NCI-H2107 (cell line): ENCODE data around the gene CDK5RAP3.
"Not testable (repeated sequence)": the region's sequence is repeated elsewhere in the genome, so short reads cannot be mapped to it uniquely, and the experiment has no call there.

Experiments used
- DNase-seq: peaks from one replicate; lab custom pipeline; 2025; lab: John Stamatoyannopoulos, UW

Gene CDK5RAP3

DNA sequence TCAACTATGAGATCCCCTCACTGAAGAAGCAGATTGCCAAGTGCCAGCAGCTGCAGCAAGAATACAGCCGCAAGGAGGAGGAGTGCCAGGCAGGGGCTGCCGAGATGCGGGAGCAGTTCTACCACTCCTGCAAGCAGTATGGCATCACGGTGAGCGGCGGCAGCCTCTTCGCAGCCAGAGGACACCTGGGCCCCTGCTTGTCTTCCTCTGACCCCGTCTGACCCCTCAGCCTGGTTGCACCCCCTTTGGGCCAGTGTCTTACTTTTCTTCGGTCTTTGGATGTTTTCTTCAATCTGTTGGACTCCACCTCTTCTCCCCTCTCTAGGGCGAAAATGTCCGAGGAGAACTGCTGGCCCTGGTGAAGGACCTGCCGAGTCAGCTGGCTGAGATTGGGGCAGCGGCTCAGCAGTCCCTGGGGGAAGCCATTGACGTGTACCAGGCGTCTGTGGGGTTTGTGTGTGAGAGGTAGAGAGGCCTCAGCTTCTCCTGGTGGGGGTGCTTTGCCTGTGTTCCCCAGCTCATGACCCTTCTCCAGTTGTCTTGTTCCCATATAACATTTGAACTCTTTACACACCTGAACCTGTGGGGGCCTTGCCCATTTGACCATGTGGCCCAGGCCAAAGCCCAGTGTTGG is 4.4 kb downstream of the CDK5RAP3 start:
- no peak for DNase-seq

GRCh38 chr17:47975823-47976205 is 4.9 kb downstream of the CDK5RAP3 start:
- no peak for DNase-seq

- peak; percentile 52 for DNase-seq
Measured at GRCh38 chr17:47978324-47978723, 7.4 kb downstream of the CDK5RAP3 start.

- no peak for DNase-seq
Measured at GRCh38 chr17:47980541-47980940, 9.6 kb downstream of the CDK5RAP3 start.

GRCh38 chr17:47981462-47981861 is 10.5 kb downstream of the CDK5RAP3 start:
- no peak for DNase-seq

DNA sequence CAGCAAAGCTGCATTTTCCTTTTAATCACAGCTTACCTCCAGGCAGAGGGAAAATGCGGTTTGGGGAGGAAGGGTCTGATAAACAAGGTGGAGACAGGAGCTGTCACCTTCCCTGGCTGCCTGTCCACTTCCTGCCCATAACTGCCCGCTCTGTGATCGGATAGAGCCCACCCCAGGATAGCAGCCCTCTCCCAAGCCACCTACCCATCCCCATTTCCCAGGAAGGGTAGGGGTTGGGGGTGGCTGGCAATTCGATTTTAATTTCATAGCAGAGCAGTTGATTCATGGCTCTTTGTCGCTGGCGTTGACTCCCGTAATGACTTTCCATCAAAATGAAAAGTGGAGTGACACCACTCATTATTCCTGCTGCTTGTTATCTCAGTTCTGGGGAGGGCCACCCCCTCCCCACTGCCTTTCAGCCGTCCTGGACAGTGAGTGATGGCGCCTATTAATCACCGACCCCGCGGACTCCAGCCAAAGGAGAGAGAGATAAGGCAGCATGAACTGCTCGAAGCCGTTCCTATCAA is 11.2 kb downstream of the CDK5RAP3 start:
- DNase-seq = no peak

- DNase-seq = no peak
Measured at GRCh38 chr17:47982645-47983390, 11.9 kb downstream of the CDK5RAP3 start.

GRCh38 chr17:47983492-47984223 is 12.7 kb downstream of the CDK5RAP3 start:
- DNase-seq = no peak

GRCh38 chr17:47986520-47986919 is 15.6 kb downstream of the CDK5RAP3 start:
- no peak for DNase-seq

DNA sequence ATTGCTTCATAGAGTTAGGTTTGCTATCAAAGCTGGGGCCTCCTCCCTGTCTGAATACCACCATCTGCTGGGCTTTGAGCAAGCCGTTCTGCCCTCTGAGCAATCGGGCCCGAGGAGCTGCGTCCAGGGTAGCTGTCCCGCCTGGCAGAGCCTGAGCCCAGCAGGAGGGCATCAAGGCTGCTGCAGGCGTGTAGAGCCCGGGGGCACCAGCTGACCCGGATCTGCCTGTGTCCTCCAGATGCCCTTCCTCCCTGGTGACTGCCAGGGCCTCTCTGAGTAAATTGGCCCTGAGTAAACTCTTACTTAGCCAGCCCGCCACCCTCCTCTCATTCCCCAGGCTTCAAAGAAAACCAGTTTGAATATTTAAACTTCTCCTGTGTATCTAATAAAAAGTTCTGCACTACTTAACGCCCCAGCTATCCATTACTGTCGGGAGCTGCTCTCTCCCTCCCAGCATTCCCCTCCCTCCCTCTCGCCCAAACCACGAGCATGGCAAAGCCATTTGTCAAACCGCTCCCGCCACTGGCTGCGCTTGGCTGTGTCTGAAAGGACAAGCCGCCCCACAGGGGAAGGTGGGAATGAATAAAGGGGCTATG is 16.4 kb downstream of the CDK5RAP3 start:
- DNase-seq = peak; percentile 46

- not testable (repeated sequence) for DNase-seq
Measured at GRCh38 chr17:47988445-47988844, 17.5 kb downstream of the CDK5RAP3 start.

DNA sequence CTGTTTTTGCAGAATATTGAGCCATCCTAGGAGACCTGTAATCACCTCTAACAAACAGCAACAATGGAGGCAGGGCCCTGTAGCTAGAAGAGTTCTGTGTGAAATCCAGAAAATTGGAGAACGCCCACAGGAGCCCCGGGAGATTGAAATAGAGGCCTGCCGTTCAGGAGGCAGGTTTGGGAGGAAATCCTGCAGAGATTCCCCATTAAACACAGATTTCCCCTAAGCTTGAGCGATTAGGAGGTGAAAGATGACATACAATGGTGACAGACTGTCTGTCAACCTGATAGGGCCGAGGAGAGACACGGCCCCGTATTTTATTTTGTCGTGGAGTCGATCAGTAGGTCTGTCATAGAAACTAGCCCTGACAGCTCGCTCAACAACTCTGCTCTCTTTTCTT is 18.2 kb downstream of the CDK5RAP3 start:
- no peak for DNase-seq

- DNase-seq = no peak
Measured at GRCh38 chr17:47989700-47990099, 18.8 kb downstream of the CDK5RAP3 start.

DNA sequence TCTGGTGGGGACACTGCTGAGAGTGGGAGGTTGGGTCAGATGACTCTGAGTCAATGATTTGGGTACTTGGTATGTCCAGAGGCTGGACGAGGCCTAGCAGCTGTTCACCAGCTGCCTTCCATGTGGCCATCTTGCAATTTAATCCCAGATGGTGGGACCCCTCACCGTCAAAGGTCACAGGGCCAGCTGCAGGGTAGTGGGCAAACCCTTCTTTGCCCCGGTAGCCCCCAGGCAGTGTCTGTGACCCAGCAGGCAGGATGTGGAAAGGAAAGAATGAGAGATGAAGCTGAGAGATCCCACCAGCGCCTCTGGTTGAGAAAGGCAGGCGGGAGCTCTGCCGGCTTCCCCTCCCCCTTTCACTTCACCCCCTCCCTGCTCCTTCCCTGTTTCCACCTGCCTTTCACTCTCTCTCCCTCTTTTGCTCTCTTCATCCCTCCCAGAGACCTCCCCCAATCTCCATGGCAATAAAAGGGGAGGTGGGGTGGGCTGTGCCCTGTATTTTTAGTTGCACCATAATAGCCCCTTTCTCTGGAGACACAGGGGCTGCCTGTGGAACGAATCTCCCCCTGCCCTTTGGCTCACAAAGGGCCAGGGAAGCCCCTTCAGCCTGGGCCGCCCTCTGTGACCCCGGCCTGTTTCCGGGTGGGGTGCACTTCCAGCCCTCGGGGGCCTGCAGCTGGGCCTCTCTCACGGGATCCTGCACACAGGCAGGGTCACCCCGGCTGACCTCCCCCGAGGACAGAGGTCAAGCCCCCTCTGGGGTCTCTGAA is 20.2 kb downstream of the CDK5RAP3 start:
- DNase-seq = no peak

DNA sequence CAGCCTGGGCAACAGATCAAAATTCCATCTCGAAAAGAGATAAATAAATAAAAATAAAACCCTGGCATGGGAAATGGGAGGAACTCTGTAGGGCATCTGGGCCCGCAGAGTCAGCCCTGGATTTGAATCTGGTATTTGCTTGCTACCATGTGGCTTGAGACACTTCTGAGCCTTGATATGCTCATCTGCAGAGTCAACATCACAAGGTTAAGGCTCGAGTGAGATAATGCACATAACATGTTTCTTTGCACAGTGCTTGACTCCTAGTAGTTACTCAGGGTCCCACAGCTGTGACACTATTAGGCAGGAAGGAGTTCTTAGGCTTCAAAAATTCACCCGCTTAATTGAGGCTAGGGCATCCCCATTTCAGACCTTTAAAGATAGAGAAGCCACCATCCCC is 21.3 kb downstream of the CDK5RAP3 start:
- no peak for DNase-seq

DNA sequence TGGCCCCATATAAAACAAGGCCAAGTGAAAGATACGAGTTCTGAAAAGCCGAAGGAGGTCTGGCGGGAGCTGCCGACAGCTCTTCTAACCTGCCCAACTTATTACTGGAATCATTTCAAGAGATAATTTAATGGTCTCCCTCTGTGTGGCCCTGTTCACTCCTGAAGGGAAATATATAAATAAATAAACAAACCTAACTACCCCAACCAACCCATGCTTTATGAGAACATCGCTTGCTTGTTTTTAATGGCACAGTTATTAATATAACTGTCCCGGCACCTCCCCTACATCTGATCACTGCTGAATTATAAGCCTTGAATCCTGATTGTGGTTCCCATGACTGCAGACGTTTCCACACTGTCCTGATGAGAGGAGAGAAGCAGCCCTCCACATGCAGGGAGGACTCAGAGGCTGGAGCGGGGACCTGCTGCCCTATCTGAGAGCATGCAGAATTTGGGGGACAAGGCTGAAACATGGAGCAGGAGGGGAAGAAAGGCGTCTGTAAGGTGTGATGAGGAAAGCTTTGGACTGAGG is 22.2 kb downstream of the CDK5RAP3 start:
- DNase-seq = no peak

- DNase-seq = no peak
Measured at GRCh38 chr17:47993964-47994363, 23.1 kb downstream of the CDK5RAP3 start.

GRCh38 chr17:47994724-47995123 is 23.8 kb downstream of the CDK5RAP3 start:
- no peak for DNase-seq

DNA sequence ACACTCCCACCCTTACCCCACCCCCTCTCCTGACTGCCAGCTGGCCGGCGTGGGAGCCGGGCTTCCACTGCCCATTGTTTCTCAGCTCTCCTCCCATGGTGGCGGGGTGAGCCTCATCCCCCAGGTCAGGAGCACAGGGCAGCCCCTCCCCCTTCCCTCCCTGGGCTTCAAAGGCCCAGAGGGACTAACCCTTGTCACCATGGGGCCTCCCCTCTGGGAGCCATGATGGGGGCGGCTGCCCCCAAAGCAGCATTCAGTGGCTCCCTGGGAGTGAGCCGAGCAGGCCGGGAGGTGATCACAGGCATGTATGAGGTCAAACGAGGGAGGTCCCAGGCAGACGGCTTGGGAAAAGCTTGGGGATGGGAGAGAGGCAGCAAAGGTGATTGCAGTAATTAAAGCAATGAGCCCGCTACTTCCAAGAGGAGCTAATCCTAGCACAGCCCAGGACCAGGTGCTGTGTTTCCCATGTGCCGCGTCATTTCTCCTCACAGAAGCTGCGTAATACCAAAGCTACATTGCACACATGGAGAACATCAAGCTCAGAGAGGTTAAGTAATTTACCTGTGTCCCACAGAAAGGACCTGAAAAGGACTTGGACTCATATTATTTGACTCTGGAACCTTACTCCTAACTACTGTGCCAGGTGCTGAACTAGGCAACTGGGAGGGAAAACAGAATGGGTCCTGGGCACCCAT is 24.5 kb downstream of the CDK5RAP3 start:
- DNase-seq = no peak

- DNase-seq = no peak
Measured at GRCh38 chr17:47996201-47996600, 25.3 kb downstream of the CDK5RAP3 start.

GRCh38 chr17:47997586-47997985 is 26.7 kb downstream of the CDK5RAP3 start:
- DNase-seq = no peak
